Posterior cingulate gyrus (tissue), 11 donors: ENCODE measurements around the gene HPS6.
A peak's percentile ranks its signal among the peaks of the same experiment; 100 is the strongest.

ENCODE experiments used
- DNase-seq, 10 donors: peaks; one replicate each; pipeline versions ENCODE4 v3.0.0 to v3.0.0-alpha.2; 2020 to 2021; ENCODE audit warnings: mixed read lengths in 3 of 10
- intact Hi-C: fragments of 100-400 bp; cut with DNase I; formaldehyde crosslinking; loops from one replicate; pipeline ENCODE4 v1.15.1; 2023

Gene HPS6

DNA sequence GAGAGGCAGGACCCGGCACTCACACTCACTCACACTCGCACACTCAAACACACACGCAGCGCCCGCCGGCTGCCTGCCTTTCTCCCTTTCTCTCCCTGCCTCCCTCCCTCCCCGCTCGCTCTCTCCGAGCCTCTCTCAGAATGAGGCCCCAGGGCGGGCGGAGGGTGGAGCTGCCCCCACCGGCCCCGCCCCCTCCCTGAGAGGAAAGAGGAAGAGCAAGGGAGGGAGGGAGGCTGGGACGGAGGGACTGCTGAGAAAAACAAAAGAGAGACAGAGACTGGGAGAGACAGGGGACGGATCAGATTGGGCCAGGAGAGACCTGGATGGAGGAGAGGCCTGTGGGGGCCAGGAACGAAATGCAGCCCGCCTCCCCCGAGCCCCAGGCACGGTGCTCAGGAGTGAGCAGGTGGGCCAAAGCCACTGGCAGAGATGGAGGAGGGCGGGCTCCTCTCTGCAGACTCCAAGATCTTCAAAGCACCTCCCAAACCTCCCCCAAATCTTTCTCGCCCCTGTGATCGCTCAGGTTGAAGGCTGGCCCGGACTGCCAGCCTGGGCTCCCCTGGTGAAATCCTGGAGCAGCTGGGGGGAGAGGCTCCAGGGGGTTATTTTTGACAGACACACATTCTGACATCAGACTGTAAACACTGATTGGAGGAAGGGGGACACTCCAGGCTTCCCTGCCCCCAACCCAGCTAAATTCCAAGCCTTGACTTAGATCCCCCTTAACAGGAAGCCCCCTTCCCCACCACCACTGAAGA, 49.9 kb downstream of the HPS6 start:
- intact Hi-C loops: no loop called here
- peak; percentile 82 to 98 (median 92) for DNase-seq

DNA sequence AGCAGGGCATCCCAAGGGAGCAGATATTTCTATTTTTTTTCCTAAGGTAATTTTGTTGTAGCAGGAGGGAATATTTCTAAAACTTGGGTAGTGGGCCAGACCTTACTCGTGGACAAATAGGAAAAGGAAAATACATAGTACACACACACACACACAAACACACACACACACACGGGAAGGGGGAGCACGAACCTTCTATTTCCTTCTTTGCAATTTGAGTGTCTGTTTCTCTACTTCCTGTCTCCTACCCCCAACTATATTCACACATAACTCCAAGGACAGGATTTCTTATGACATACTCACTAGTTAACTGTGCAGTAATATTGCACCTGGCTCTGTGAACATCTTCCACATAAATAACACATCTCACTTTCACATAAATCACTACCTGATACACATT, 50.6 kb downstream of the HPS6 start:
- no peak for DNase-seq
- intact Hi-C loops: no loop called here

DNA sequence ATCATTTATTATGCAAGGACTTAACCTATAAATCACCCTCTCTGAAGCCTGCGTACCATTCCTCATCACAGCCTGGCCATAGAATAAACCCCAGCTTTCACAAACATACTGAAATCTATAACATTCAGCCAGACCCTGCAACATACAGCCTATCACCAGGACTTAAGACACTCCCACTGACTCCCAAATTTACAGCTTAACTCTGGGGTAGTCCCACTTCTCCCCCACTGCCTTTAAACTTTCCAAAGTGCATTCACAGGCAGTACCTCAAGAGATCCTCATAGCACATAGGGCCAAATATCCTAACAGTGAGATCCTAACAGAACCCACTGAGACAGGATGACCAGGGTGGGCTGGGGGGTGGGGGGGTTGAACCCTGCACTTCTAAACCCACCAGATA, 51.5 kb downstream of the HPS6 start:
- intact Hi-C loops: no loop called here
- no peak for DNase-seq
